Gastrocnemius medialis (tissue), 4 donors: ENCODE measurements around the gene KCNG3. TPM values are rescaled to one million over a fixed set of nuclear protein-coding genes. Genes with fewer than 3 reads are reported as not detected.

Source experiments
- ATAC-seq, 2 donors: fragments of 150-250 bp; one replicate each; pipeline ENCODE4 v1.9.1; 2016
- DNase-seq, 2 donors: peaks; one replicate each; pipeline ENCODE4 v3.0.0-alpha.2; 2019
- H3K27ac ChIP-seq, 4 donors: fragments of 200-600 bp; sonication (generic); 1 replicate in 1 of 4; 2 replicates in 3 of 4; pipeline ENCODE4 v1.5.1; 2016 to 2018; ENCODE audit warnings: mild to moderate bottlenecking in 2 of 4, moderate library complexity in 1 of 4
- H3K27me3 ChIP-seq, 3 donors: fragments of 200-600 bp; sonication (generic) in 2 of 3; 1 replicate in 1 of 3; 2 replicates in 2 of 3; pipeline versions ENCODE4 v1.5.1 to v1.6.0; 2016 to 2019; ENCODE audit warnings: mild to moderate bottlenecking in 1 of 3, moderate library complexity in 1 of 3
- H3K36me3 ChIP-seq, 2 donors: fragments of 200-600 bp; sonication (generic) in 1 of 2; one replicate each; pipeline ENCODE4 v1.5.1; 2017 to 2018
- H3K4me1 ChIP-seq, 2 donors: fragments of 200-600 bp; sonication (generic) in 1 of 2; one replicate each; pipeline ENCODE4 v1.5.1; 2016 to 2017; ENCODE audit warnings: mild to moderate bottlenecking in 2 of 2
- H3K4me3 ChIP-seq, 4 donors: fragments of 200-600 bp; sonication (generic) in 3 of 4; 1 replicate in 1 of 4; 2 replicates in 3 of 4; pipeline ENCODE4 v1.5.1; 2016 to 2019; ENCODE audit warnings: mild to moderate bottlenecking in 2 of 4
- H3K9me3 ChIP-seq, 3 donors: fragments of 200-600 bp; sonication (generic) in 2 of 3; 1 replicate in 1 of 3; 2 replicates in 2 of 3; pipeline ENCODE4 v1.5.1; 2016 to 2019
- CTCF ChIP-seq, 5 experiments: fragments of 450-650 bp in 3 of 5; fragments of 200-600 bp in 2 of 5; sonication (generic) in 2 of 5; IDR thresholded peaks in 4 of 5; conservative IDR thresholded peaks in 1 of 5; 1 replicate in 4 of 5; 2 replicates in 1 of 5; pipeline ENCODE4 v1.5.1; 2016 to 2019; ENCODE audit warnings: antibody characterized with exemption in 5 of 5, mild to moderate bottlenecking in 3 of 5, moderate library complexity in 3 of 5
- POLR2A ChIP-seq, 2 donors: fragments of 450-650 bp; IDR thresholded peaks; one replicate each; pipeline ENCODE4 v1.6.1; 2017; ENCODE audit warnings: antibody characterized with exemption in 2 of 2, mild to moderate bottlenecking in 2 of 2, moderate library complexity in 2 of 2
- in situ Hi-C, 4 donors: fragments of 200-750 bp; cut with MboI; loops; one replicate each; pipeline versions ENCODE4 v1.15.0 to v1.8.0; 2017; ENCODE audit warnings: low sequenced_read_pairs in 4 of 4
- intact Hi-C: fragments of 100-400 bp; cut with DNase I; formaldehyde crosslinking; loops from one replicate; pipeline ENCODE4 v1.15.1; 2023; ENCODE audit warnings: low total_unique reads
- total RNA-seq, 4 donors: library from RNA; depleted of rRNA; stranded (reverse); fragments of >200 nt; gene quantifications; one replicate each; pipeline versions ENCODE4 v1.1.0 to v1.2.3, GENCODE V29; 2016

The KCNG3 gene
- total RNA-seq, 4 donors from 2014 or later: 0.15 TPM; not detected in 3

DNA sequence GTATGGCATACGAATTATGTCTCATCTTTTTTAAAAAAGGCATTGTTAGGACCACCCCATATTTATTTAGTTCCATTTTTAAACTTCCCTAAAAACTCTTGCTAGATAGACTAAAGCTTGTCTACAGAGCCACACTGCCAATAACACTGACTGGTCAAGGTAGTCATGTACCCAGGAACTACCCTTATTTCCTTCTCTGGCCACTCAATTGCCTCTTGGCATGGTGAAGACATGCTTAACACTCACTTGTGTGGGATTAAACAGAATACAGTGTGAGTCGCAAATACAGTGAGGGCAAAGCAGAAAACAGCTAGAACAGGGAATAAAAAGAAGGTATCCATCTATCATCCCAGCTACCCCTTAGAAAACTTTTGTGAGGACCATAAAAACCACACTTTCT, 57.4 kb downstream of the KCNG3 start:
- Histone ChIP-seq H3K4me3 (no peak overlapping the region), H3K4me1 (no peaks in the 10 kb centered on the region), H3K27me3 (no peaks in the 10 kb centered on the region), H3K9me3 (no peaks in the 10 kb centered on the region), H3K27ac (no peak overlapping the region), H3K36me3 (no peaks in the 10 kb centered on the region)
- intact Hi-C loops (no loop called here), in situ Hi-C loops (no loop called here)
- no peak for ATAC-seq
- DNase-seq: no peak
- TF ChIP-seq CTCF (IDR thresholded peaks at IDR 0.05 in 4 of 5, conservative IDR thresholded peaks at IDR 0.05 in 1 of 5) (no peak), POLR2A (IDR thresholded peaks at IDR 0.05) (no peak)

GRCh38 chr2:42435628-42436027, 58.2 kb downstream of the KCNG3 start:
- in situ Hi-C loops (no loop called here), intact Hi-C loops (no loop called here)
- Histone ChIP-seq H3K27me3 (no peaks in the 10 kb centered on the region), H3K36me3 (no peaks in the 10 kb centered on the region), H3K4me3 (no peak overlapping the region), H3K9me3 (no peaks in the 10 kb centered on the region), H3K4me1 (no peaks in the 10 kb centered on the region), H3K27ac (no peak overlapping the region)
- DNase-seq: no peak
- no peak for ATAC-seq
- no peak for TF ChIP-seq CTCF (IDR thresholded peaks at IDR 0.05 in 4 of 5, conservative IDR thresholded peaks at IDR 0.05 in 1 of 5)
- no peak for TF ChIP-seq POLR2A (IDR thresholded peaks at IDR 0.05)

GRCh38 chr2:42430188-42430587, 63.6 kb downstream of the KCNG3 start:
- in situ Hi-C loops: no loop called here

DNA sequence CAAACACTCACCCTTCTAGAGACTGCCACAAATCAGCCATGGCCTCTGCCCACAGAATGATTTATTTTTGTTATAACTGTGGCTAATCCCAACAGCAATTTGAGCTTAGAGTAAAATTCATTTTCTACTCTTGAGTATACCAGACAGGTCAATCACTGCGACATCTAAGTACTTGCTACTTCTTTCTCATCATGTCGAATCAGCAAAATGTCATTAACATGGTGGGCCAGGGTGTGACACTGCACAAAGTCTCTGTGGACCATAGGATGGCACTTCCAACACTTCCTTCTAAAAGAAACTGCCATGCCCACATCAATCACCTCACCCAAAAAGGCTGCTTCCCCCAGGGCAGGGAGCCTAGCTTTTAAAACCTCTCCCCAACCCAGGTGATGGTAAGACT, 64.4 kb downstream of the KCNG3 start:
- Histone ChIP-seq H3K4me3 (no peak overlapping the region), H3K27ac (no peak overlapping the region), H3K9me3 (no peaks in the 10 kb centered on the region), H3K27me3 (no peaks in the 10 kb centered on the region), H3K36me3 (no peaks in the 10 kb centered on the region), H3K4me1 (no peaks in the 10 kb centered on the region)
- DNase-seq (no peak), ATAC-seq (no peak)
- intact Hi-C loops: no loop called here
- TF ChIP-seq CTCF (IDR thresholded peaks at IDR 0.05 in 4 of 5, conservative IDR thresholded peaks at IDR 0.05 in 1 of 5) (no peak), POLR2A (IDR thresholded peaks at IDR 0.05) (no peak)
- in situ Hi-C loops: no loop called here

More at GRCh38 chr2:42430188-42430587, 63.6 kb downstream of the KCNG3 start:
- no peak for ATAC-seq
- intact Hi-C loops: no loop called here
- Histone ChIP-seq H3K4me1 (no peaks in the 10 kb centered on the region), H3K9me3 (no peaks in the 10 kb centered on the region), H3K36me3 (no peaks in the 10 kb centered on the region), H3K27me3 (no peaks in the 10 kb centered on the region), H3K4me3 (no peak overlapping the region), H3K27ac (no peak overlapping the region)
- TF ChIP-seq POLR2A (IDR thresholded peaks at IDR 0.05) (no peak), CTCF (IDR thresholded peaks at IDR 0.05 in 4 of 5, conservative IDR thresholded peaks at IDR 0.05 in 1 of 5) (no peak)
- DNase-seq: no peak

GRCh38 chr2:42425697-42426096, 68.1 kb downstream of the KCNG3 start:
- no peak for ATAC-seq
- H3K27me3 ChIP-seq: no peaks in the 10 kb centered on the region
- H3K36me3 ChIP-seq: no peaks in the 10 kb centered on the region
- DNase-seq: no peak
- intact Hi-C loops: no loop called here
- no peaks in the 10 kb centered on the region for H3K9me3 ChIP-seq
- no peak overlapping the region for H3K4me3 ChIP-seq
- no peaks in the 10 kb centered on the region for H3K4me1 ChIP-seq
- in situ Hi-C loops: no loop called here
- H3K27ac ChIP-seq: no peak overlapping the region
- TF ChIP-seq POLR2A (IDR thresholded peaks at IDR 0.05) (no peak), CTCF (IDR thresholded peaks at IDR 0.05 in 4 of 5, conservative IDR thresholded peaks at IDR 0.05 in 1 of 5) (no peak)
